Measurements from ENCODE around the gene FRMD3. TPM values are rescaled to one million over a fixed set of nuclear protein-coding genes. Genes with fewer than 3 reads are reported as not detected.

Gene FRMD3
- total and polyA plus RNA-seq, 2 donors (not counting 3 experiments of a cell fraction or from before 2014, with no cell fraction given) = 3.0 to 6.1 TPM

GRCh38 chr9:83584995-83585394 lies 46.8 kb upstream of the FRMD3 start:
- no peaks in the 10 kb centered on the region for H4K20me1 ChIP-seq (replicated peaks; ENCODE audit: control insufficient read depth, extremely low read depth, insufficient read depth, low read length)
- H3K9me3 ChIP-seq (replicated peaks; ENCODE audit: control insufficient read depth, insufficient read depth, low read length) = no peaks in the 10 kb centered on the region
- intact Hi-C loops (cut with micrococcal nuclease) = no loop called here
- no peaks in the 10 kb centered on the region for H3K9me1 ChIP-seq (replicated peaks; ENCODE audit: control insufficient read depth, extremely low read depth, insufficient read depth, low read length)
- CTCF ChIA-PET = interaction anchor here (1.1 kb wide), 1 partner anchor 36 kb away, joined by 4 read pairs; no protein-coding TSS in a partner anchor
- FAIRE-seq (no peak), DNase-seq (ENCODE audit: low read depth, low spot score) (no peak)
- dilution Hi-C loops (cut with MboI; ENCODE audit: extremely low pct_ligation_motif_present, low sequenced_read_pairs) = no loop called here
- no peak overlapping the region for H3K9ac ChIP-seq (replicated peaks; ENCODE audit: extremely low read depth, insufficient read depth, low read length)
- H3K27me3 ChIP-seq (ENCODE audit: control insufficient read depth in 2 of 2, insufficient read depth in 2 of 2, low read length in 2 of 2) = no peaks in the 10 kb centered on the region
- H3K4me3 ChIP-seq (replicated peaks in 1 of 3; ENCODE audit: insufficient read depth in 1 of 3, low read depth in 1 of 3, low read length in 3 of 3) = no peak overlapping the region
- BruUV-seq (replicated peaks) = no TSS peak
- H3K27ac ChIP-seq (ENCODE audit: insufficient read depth, low read depth, low read length) = no peak overlapping the region
- H3K36me3 ChIP-seq (ENCODE audit: control insufficient read depth in 2 of 2, extremely low read depth in 1 of 2, insufficient read depth in 2 of 2, low read length in 2 of 2) = no peaks in the 10 kb centered on the region
- H2AFZ ChIP-seq (ENCODE audit: low read depth, low read length) = no peak overlapping the region
- H3K79me2 ChIP-seq (ENCODE audit: control insufficient read depth, insufficient read depth, low read length) = no peaks in the 10 kb centered on the region
- POLR2A ChIA-PET = no interaction called here
- TF ChIP-seq CTCF (IDR thresholded peaks at IDR 0.05; ENCODE audit: extremely low read depth in 1 of 2, insufficient read depth in 1 of 2, low read depth in 1 of 2, low read length in 2 of 2) (no peak), MYC (IDR thresholded peaks at IDR 0.05; ENCODE audit: low read depth, low read length) (no peak), JUN (IDR thresholded peaks at IDR 0.05; ENCODE audit: borderline replicate concordance, insufficient read depth, insufficient read length, low read depth) (no peak), GATA2 (IDR thresholded peaks at IDR 0.05; ENCODE audit: insufficient read depth, insufficient read length, low read depth, low read length) (no peak), POLR2A (IDR thresholded peaks at IDR 0.05; ENCODE audit: low read depth, low read length) (no peak), FOS (IDR thresholded peaks at IDR 0.05; ENCODE audit: borderline replicate concordance, insufficient read depth, low read length) (no peak), POLR2AphosphoS5 (IDR thresholded peaks at IDR 0.05; ENCODE audit: insufficient read depth, low read depth, low read length) (no peak), MAX (IDR thresholded peaks at IDR 0.05; ENCODE audit: insufficient read depth, insufficient read length) (no peak), EZH2 (IDR thresholded peaks at IDR 0.05; ENCODE audit: borderline replicate concordance, low read depth, low read length, severe bottlenecking) (no peak)
- no peak overlapping the region for H3K4me2 ChIP-seq (ENCODE audit: insufficient read depth, low read length)
- no peaks in the 10 kb centered on the region for H3K4me1 ChIP-seq (ENCODE audit: control insufficient read depth, extremely low read depth, insufficient read depth, low read length)

All from endothelial cell of umbilical vein (primary cell).